Amygdala (tissue), 56 donors: ENCODE data around the gene RNF5.
"Not testable (repeated sequence)": the region's sequence is repeated elsewhere in the genome, so short reads cannot be mapped to it uniquely, and the experiment has no call there.

Source experiments
- DNase-seq, 56 donors: peaks; one replicate each; lab custom pipeline; 2025; lab: John Stamatoyannopoulos, UW

RNF5 gene, protein sequence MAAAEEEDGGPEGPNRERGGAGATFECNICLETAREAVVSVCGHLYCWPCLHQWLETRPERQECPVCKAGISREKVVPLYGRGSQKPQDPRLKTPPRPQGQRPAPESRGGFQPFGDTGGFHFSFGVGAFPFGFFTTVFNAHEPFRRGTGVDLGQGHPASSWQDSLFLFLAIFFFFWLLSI

GRCh38 chr6:32177788-32178546 lies at the start of gene RNF5:
RNF5 (plus strand) TSS chr6:32178405; CDS start chr6:32178512, 107 bp downstream.
- peak; percentile 64 to 100 (median 97) for DNase-seq

DNA sequence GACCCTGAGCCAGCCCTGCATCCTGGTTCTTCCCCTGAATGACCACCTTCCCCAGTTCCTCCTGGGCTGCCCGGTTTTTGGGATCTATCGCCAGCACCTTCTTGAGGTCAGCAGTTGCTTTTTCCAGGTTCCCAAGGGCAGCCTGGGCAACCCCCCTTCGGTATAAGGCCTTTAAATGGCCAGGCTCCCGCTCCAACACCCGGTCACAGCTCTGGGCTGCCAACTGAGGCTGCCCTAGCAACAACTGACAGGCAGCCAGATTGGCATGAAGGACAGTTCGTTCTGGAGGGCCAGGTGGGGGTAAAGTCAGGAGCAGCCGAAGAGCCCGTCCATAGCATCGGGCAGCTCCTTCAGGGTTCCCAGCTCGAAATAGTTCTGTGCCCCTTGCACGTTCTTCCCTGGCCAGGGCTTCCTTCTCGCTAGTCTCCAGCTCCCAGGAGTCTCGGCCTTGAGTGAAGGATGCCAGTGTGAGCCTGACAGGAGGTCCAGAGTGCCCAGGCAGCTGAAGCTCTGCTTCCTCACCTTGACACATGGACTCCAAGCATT lies 49.4 kb upstream of the RNF5 start:
- DNase-seq, result no peak

- DNase-seq, result peak in 5 of 56 donors; percentile 71 to 93 (median 80)
Observed at GRCh38 chr6:32129297-32130088, 48.7 kb upstream of the RNF5 start.

GRCh38 chr6:32131439-32131948 lies 46.7 kb upstream of the RNF5 start:
- no peak for DNase-seq

- DNase-seq, result no peak
Observed at GRCh38 chr6:32132110-32132509, 46.1 kb upstream of the RNF5 start.

GRCh38 chr6:32133786-32134185 lies 44.4 kb upstream of the RNF5 start:
- DNase-seq, result no peak

DNA sequence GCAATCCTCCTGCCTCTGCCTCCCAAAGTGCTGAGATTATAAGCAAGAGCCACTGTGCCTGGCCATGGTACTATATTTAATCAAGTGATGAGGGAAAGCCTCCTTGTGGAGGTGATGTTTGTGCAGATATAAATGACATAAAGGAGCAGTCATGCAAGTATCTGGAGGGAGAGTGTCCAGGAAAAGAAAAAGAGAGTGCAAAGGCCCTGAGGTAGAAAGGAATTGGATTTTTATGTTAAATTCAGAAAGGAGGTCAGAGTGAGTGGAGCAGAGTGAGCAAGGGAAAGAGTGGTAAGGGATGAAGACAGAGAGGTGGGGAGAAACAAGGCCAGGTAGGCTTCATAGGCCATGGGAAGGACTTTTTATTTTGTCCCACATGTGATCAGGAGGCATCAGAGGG lies 40.8 kb upstream of the RNF5 start:
- no peak for DNase-seq

DNA sequence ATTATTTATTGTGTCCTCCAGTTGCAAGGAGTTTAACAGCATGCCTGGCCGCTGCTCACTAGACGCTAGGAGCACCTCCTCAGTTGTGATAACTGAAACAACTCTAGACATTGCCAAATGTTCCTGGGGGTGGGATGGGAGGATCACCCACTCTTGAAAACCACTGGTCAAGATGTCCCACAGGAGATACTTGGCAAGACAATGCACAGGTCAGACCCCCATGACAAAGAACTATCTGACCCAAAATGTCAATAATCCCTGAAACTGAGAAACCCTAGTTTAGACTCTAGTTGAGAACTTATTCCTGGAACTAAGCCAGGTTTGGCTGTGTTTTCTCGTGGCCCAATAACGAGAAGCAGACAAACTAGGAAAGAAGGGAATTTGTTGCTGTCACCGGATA lies 38.6 kb upstream of the RNF5 start:
- DNase-seq, result no peak

DNA sequence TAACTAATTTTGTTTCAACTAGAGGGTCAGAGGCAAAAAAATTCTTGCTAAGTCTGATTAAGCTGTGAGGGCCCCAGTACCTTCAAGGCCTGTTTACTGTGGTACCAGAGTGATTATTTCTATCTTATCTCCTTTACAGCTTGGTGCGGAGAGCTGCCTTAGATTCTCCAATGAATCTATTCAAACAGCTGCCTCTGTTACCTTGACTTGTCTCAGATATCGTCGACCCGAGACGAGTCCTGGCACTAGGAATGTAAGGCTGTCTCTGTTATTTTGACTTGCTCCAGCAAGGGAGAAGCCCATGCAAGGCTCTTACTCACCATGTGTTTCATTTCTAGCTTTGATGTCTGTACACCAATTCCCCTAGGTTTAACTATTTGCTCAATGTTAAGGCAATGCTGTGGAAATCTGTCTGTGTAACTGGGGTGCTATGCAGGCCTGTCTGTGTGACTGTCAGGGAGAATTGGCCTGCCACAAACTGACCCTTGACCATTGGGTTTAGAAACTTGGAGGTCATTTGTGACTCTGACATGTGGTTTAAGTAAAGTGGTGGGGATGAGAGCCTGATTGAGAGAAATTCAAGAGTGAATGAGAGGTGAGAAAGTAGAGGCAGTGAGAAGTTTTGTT lies 37.7 kb upstream of the RNF5 start:
- no peak for DNase-seq

DNA sequence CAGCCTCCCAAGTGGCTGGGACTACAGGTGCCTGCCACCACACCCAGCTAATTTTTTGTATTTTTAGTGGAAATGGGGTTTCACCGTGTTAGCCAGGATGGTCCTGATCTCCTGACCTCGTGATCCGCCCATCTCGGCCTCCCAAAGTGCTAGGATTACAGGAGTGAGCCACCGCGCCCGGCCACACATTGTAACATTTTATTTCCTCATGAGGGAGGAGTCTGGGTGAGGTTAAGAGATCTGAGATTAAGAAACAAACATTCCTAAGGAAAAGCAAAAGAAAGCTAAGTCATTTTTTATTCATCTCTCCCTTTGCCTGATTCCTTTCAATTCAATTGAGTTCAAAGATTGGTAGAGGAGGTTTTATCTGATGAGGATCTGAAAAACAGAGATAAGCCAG lies 34.0 kb upstream of the RNF5 start:
- DNase-seq, result not testable (repeated sequence)

DNA sequence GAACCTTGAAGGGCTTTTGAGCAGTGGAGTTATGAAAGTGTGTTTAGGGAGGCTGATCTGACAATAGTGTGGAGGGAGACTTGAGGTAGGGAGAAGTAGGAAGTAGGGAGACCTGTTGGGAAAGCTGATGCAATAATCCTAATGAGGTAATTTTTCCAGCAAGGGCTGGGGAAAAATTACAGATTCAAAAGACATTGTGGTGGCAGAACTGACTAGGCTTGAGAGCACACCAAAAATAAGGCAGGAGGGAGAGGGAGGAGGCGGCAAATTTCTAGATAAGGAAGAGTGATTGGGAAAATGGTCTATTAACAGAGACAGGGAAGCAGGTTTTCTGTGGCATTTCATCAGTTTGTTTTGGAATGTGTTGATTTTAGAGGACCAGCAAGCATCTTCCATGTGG lies 31.9 kb upstream of the RNF5 start:
- DNase-seq, result no peak

DNA sequence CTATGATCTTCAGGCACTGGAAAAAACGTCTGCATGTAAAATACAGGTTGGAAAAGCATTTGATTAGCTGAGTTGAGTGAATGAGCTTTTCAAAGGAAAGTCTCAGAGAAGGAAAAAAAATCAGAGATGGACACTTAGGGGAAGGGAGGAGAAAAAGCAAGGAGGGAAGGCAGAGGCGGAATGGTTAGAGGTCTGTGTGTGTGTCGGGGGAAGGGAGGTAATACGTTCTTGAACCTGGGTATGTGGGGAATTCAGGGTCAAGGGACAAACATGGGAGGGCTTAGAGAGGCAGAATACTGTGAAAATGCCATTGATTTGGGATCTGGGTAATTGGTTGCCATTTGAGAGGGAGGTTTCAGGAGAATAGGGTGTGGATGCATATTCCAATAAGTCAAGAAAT lies 31.5 kb upstream of the RNF5 start:
- DNase-seq, result no peak

DNA sequence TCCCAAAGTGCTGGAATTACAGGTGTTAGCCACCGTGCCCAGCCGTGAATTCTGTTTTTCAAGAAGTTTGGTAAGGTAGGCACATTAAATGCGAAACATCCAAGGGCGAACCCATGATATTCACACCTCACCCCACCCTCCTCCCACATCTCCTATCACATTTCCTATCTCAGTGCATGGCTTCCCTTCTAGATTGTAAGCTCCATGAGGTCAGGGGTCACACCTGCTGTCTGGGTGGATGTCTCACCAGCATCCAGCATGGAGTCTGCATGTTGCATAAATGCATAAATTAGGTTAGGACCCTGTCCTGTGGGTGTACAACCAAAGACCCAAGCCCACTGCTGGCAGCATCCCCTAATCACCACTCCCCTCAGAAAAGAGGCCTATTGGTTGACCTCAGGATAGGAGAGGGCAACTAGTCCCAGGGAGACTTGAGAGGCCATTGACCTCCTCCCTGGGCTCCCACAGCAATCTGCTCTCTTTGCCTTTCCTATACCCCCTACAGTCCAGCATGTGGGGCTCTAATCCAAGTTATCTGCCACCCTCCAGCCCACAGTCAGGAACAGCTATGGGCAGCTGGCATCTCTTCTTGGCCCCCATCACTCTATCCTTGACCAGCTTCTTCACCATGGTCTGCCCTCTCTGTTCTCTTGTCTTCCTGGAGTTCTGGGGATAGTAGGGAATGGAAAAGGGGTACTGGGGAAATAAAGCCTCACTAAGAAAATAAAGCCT lies 30.6 kb upstream of the RNF5 start:
- DNase-seq, result no peak

GRCh38 chr6:32148289-32149091 lies 29.7 kb upstream of the RNF5 start:
- DNase-seq, result peak in 22 of 56 donors; percentile 9 to 55 (median 26)

- DNase-seq, result no peak
Observed at GRCh38 chr6:32149092-32149755, 29.0 kb upstream of the RNF5 start.

DNA sequence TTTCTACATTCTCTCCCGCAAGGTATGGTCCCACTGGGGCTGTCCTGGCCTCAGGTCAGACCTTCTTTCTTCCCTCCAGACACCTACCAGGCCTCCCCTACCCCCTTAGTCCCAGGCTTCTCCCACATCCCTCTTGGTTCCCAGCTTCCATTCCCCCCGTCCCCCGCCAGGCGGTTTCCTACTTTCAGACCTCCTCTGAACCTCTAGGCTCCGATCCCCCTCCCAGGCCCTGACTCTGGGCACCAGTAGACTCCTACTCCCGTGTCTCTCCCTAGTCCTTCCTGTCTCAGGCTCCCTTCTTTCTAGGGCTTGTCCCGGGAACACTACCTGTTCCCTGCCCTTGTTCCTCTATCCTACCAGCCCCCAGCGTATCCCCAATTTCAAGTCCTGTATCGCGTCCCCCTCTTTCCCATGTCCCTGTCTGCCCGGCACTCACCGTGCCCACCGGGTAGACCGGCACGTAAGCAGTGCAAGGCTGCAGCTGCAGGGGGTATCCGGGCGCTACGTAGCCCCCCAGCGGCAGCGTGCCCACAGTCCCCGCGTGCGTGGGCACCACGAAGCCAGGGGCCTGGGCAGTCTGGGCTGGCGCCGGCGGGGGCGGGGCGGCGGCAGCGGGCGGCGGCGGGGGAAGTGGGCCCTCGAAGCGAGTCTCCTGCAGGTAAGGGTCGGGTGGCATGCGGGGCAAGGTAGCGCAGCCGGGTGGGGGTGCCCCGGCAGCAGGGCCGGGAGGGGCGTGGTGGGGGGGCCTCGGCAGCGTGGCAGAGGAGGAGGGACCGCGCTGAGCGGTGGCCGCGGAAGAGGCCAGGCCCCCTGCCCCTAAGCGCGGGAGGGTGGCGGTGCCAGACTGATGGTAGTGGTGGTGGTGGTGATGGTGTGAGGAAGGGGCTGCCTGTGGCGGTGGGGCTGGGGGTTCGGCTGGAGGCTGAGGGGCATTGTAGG lies 28.0 kb upstream of the RNF5 start:
- DNase-seq, result no peak

DNA sequence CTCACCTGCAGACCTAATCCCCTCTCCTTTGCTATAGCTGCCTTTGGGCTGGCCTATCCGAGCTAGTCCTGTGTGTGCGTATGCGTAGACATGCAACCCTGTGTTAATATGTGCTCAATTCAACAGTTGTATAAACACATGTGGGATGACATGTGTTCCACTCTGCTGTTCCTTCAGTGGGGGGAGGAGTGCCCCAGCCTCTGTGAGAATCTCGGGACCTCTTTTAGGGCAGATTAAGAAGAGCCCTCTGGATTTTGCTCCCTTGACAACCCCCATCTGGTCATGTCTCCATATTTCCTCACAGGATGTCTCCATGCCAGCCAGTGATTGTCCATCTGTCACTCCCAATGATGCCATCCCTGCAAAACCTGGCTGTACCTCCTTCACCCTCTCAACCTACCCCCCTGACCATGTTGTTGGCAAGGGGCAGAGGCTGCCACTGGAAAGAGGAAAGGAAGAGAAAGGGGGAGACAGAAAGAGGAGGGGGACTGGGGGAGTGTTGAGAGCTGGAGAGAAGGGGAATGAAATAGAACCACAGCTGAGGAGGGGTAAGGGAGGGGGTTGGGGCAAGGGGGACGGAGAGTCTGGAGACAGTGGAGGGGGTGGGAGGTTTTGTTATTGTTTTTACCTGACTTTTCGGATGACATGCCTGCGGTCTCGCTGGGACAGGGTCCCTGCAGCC lies 26.9 kb upstream of the RNF5 start:
- peak in 7 of 56 donors; percentile 15 to 62 (median 39) for DNase-seq
